GM23338 (cell line): ENCODE data around the gene C1QTNF9. TPM values are rescaled to one million over a fixed set of nuclear protein-coding genes. Genes with fewer than 3 reads are reported as not detected.

Experiments used
- ATAC-seq: fragments of 200-7000 bp; cut with Tn5 transposase; 3 replicates; pipeline ENCODE4 v1.9.1; 2020
- DNase-seq: peaks from one replicate; pipeline ENCODE4 v3.0.0-alpha.2; 2015; ENCODE audit warnings: low spot score
- H2AFZ ChIP-seq: fragments of 200-600 bp; sonication (generic); 2 replicates; pipeline ENCODE4 v1.8.0; 2016; ENCODE audit warnings: antibody characterized with exemption, mild to moderate bottlenecking, moderate library complexity
- H3F3A ChIP-seq: fragments of 200-600 bp; sonication (generic); replicated peaks from 2 replicates; pipeline ENCODE4 v1.8.0; 2017; ENCODE audit warnings: antibody characterized with exemption, mixed run types, low read depth
- H3K27ac ChIP-seq: fragments of 200-600 bp; sonication (generic); 2 replicates; pipeline ENCODE4 v1.6.1; 2016; ENCODE audit warnings: low read depth
- H3K27me3 ChIP-seq: fragments of 200-600 bp; sonication (generic); 2 replicates; pipeline ENCODE4 v1.8.0; 2016; ENCODE audit warnings: mild to moderate bottlenecking, mixed run types, moderate library complexity; ENCODE audit not compliant: insufficient read depth
- H3K36me3 ChIP-seq: fragments of 200-600 bp; sonication (generic); 2 replicates; pipeline ENCODE4 v1.8.0; 2016; ENCODE audit warnings: mild to moderate bottlenecking; ENCODE audit not compliant: insufficient read depth
- H3K4me1 ChIP-seq: fragments of 200-600 bp; sonication (generic); 2 replicates; pipeline ENCODE4 v1.8.0; 2016; ENCODE audit warnings: mild to moderate bottlenecking, moderate library complexity; ENCODE audit not compliant: insufficient read depth
- H3K4me2 ChIP-seq: fragments of 200-600 bp; sonication (generic); 2 replicates; pipeline ENCODE4 v1.7.1; 2017; ENCODE audit warnings: mixed run types
- H3K4me3 ChIP-seq: fragments of 200-600 bp; sonication (generic); 2 replicates; pipeline ENCODE4 v1.6.1; 2016; ENCODE audit warnings: mixed run types
- H3K79me2 ChIP-seq: fragments of 200-600 bp; sonication (generic); replicated peaks from 2 replicates; pipeline ENCODE4 v1.8.0; 2017; ENCODE audit warnings: mild to moderate bottlenecking; ENCODE audit not compliant: insufficient read depth
- H3K9me2 ChIP-seq: fragments of 200-600 bp; sonication (generic); 2 replicates; pipeline ENCODE4 v1.8.0; 2017; ENCODE audit not compliant: insufficient read depth
- H4K20me1 ChIP-seq: fragments of 200-600 bp; sonication (generic); replicated peaks from 2 replicates; pipeline ENCODE4 v1.8.0; 2017; ENCODE audit warnings: mild to moderate bottlenecking; ENCODE audit not compliant: insufficient read depth
- H3K27ac Mint-ChIP-seq: 2 replicates; pipeline ENCODE4 v1.8.0; 2020; ENCODE audit warnings: inconsistent platforms, mild to moderate bottlenecking, moderate library complexity, mixed read lengths
- H3K27me3 Mint-ChIP-seq: 3 replicates; pipeline ENCODE4 v1.8.0; 2022; ENCODE audit warnings: low read depth, mild to moderate bottlenecking, moderate library complexity, mixed read lengths, inconsistent platforms; ENCODE audit not compliant: insufficient read depth, poor library complexity
- H3K36me3 Mint-ChIP-seq: 3 replicates; pipeline ENCODE4 v1.8.0; 2021; ENCODE audit warnings: low read depth, mild to moderate bottlenecking, inconsistent platforms, moderate library complexity, mixed read lengths
- H3K4me1 Mint-ChIP-seq: 3 replicates; pipeline ENCODE4 v1.8.0; 2020; ENCODE audit warnings: mild to moderate bottlenecking, inconsistent platforms, mixed read lengths
- H3K4me3 Mint-ChIP-seq: 3 replicates; pipeline ENCODE4 v1.8.0; 2021; ENCODE audit warnings: moderate library complexity, mild to moderate bottlenecking, inconsistent platforms, mixed read lengths
- H3K9me3 Mint-ChIP-seq: 3 replicates; pipeline ENCODE4 v1.8.0; 2020; ENCODE audit warnings: moderate library complexity, mild to moderate bottlenecking, inconsistent platforms, mixed read lengths
- CREB1 ChIP-seq: fragments of 250-450 bp; sonication (Bioruptor Pico); IDR thresholded peaks from 2 replicates; pipeline ENCODE4 v1.5.0; 2020; ENCODE audit warnings: low read depth, mild to moderate bottlenecking, moderate library complexity
- CTCF ChIP-seq, 2 experiments: fragments of 200-600 bp in 1 of 2; sonication (generic) in 1 of 2; conservative IDR thresholded peaks; 2 replicates each; pipeline versions ENCODE4 v1.5.1 to v1.6.1; 2016 to 2017; ENCODE audit warnings: antibody characterized with exemption in 2 of 2, low read depth in 2 of 2, mild to moderate bottlenecking in 2 of 2, moderate library complexity in 1 of 2
- ETS1 ChIP-seq: IDR thresholded peaks from 2 replicates; pipeline ENCODE4 v1.6.1; 2016; ENCODE audit warnings: antibody characterized with exemption
- EZH2 ChIP-seq: fragments of 200-600 bp; sonication (generic); IDR thresholded peaks from one replicate; pipeline ENCODE4 v1.8.0; 2017; ENCODE audit warnings: antibody characterized with exemption, mild to moderate bottlenecking, low read depth; ENCODE audit not compliant: unreplicated experiment
- EZH2phosphoT487 ChIP-seq: fragments of 200-600 bp; sonication (generic); IDR thresholded peaks from one replicate; pipeline ENCODE4 v1.8.1; 2018; ENCODE audit warnings: antibody characterized with exemption; ENCODE audit not compliant: unreplicated experiment
- JUNB ChIP-seq: IDR thresholded peaks from one replicate; pipeline ENCODE4 v1.6.1; 2016; ENCODE audit warnings: antibody characterized with exemption; ENCODE audit not compliant: unreplicated experiment
- POLR2AphosphoS5 ChIP-seq: IDR thresholded peaks from 2 replicates; pipeline ENCODE4 v1.6.1; 2016; ENCODE audit warnings: antibody characterized with exemption, low read depth
- REST ChIP-seq: IDR thresholded peaks from one replicate; pipeline ENCODE4 v1.6.1; 2018; ENCODE audit warnings: antibody characterized with exemption; ENCODE audit not compliant: unreplicated experiment
- STAT1 ChIP-seq: IDR thresholded peaks from one replicate; pipeline ENCODE4 v1.6.1; 2016; ENCODE audit warnings: antibody characterized with exemption; ENCODE audit not compliant: unreplicated experiment
- ZNF331 ChIP-seq: fragments of 250-450 bp; sonication (Bioruptor Pico); IDR thresholded peaks from 2 replicates; pipeline ENCODE4 v1.5.0; 2020; ENCODE audit warnings: low read depth, mild to moderate bottlenecking, moderate library complexity
- ZNF462 ChIP-seq: fragments of 250-450 bp; sonication (Bioruptor Pico); IDR thresholded peaks from 2 replicates; pipeline ENCODE4 v1.5.0; 2020; ENCODE audit warnings: mild to moderate bottlenecking, moderate library complexity
- polyA plus RNA-seq: library from polyadenylated mRNA; unstranded; fragments of >200 nt; fragmentation: Nextera tagmentation; extraction: Ambion mirVana; gene quantifications from 2 replicates; pipeline ENCODE4 v1.2.1, GENCODE V29; 2016
- total RNA-seq: library from RNA; depleted of rRNA; stranded (reverse); fragments of >200 nt; shearing (Covaris generic); gene quantifications from 2 replicates; pipeline ENCODE4 v1.2.3, GENCODE V29; 2014

The C1QTNF9 gene
- total and polyA plus RNA-seq, 2 experiments from 2014 or later = not detected

- no peaks in the 10 kb centered on the region for H3K36me3 Mint-ChIP-seq
- no peak for ATAC-seq
- H3F3A ChIP-seq = no peaks in the 10 kb centered on the region
- TF ChIP-seq ZNF462 (CRISPR knock-in tag) = no peak
- no peak for TF ChIP-seq CREB1 (CRISPR knock-in tag)
- no peak for TF ChIP-seq JUNB
- no peak for TF ChIP-seq REST
- TF ChIP-seq ZNF331 (CRISPR knock-in tag) = no peak
- TF ChIP-seq POLR2AphosphoS5 = no peak
- TF ChIP-seq STAT1 = no peak
- TF ChIP-seq EZH2phosphoT487 = no peak
- no peak for TF ChIP-seq CTCF (conservative IDR thresholded peaks at IDR 0.05; ENCODE audit: low read depth in 2 of 2)
- TF ChIP-seq ETS1 = no peak
- no peak for TF ChIP-seq EZH2
- H3K27me3 ChIP-seq = no peaks in the 10 kb centered on the region
- no peaks in the 10 kb centered on the region for H3K79me2 ChIP-seq
- H2AFZ ChIP-seq = 0 out of 2 replicates have a peak overlapping the region, but pooled peaks have one; percentile 43
- H3K4me3 ChIP-seq = no peak overlapping the region
- H3K4me1 Mint-ChIP-seq = no peaks in the 10 kb centered on the region
- no peaks in the 10 kb centered on the region for H3K4me1 ChIP-seq
- no peaks in the 10 kb centered on the region for H4K20me1 ChIP-seq
- H3K27me3 Mint-ChIP-seq = peaks cover 3% of the 10 kb centered on the region
- H3K27ac ChIP-seq = no peak overlapping the region
- H3K27ac Mint-ChIP-seq = no peak overlapping the region
- H3K36me3 ChIP-seq = no peaks in the 10 kb centered on the region
- no peak for DNase-seq
- H3K9me2 ChIP-seq = peaks cover 4% of the 10 kb centered on the region; the same call in 1 of the 2 replicates
- H3K9me3 Mint-ChIP-seq = peaks cover 15% of the 10 kb centered on the region; the same call in 2 of the 3 replicates
- no peak overlapping the region for H3K4me3 Mint-ChIP-seq
- no peak overlapping the region for H3K4me2 ChIP-seq
Measured at GRCh38 chr13:24338721-24339120, 29.3 kb downstream of the C1QTNF9 start.
